Loucy (cell line): Measurements from ENCODE around the gene HOXD4.

Experiments used
- H2AFZ ChIP-seq: fragments of 200-600 bp; sonication (generic); 2 replicates; pipeline ENCODE4 v1.6.0; 2016; ENCODE audit warnings: antibody characterized with exemption, mild to moderate bottlenecking, low read length, moderate library complexity
- H3F3A ChIP-seq: fragments of 200-600 bp; 2 replicates; pipeline ENCODE4 v1.6.0; 2016; ENCODE audit warnings: antibody characterized with exemption, low read depth, mild to moderate bottlenecking
- H3K27me3 ChIP-seq: fragments of 200-600 bp; sonication (generic); 2 replicates; pipeline ENCODE4 v1.6.1; 2014; ENCODE audit warnings: low read length, mild to moderate bottlenecking; ENCODE audit not compliant: insufficient read depth, poor library complexity, severe bottlenecking
- H3K36me3 ChIP-seq: fragments of 200-600 bp; sonication (generic); 2 replicates; pipeline ENCODE4 v1.6.1; 2016; ENCODE audit warnings: low read length; ENCODE audit not compliant: insufficient read depth
- H3K4me1 ChIP-seq: fragments of 200-600 bp; sonication (generic); 2 replicates; pipeline ENCODE4 v1.5.1; 2014; ENCODE audit warnings: low read length, mild to moderate bottlenecking; ENCODE audit not compliant: insufficient read depth, poor library complexity, severe bottlenecking
- H3K4me2 ChIP-seq: fragments of 200-600 bp; sonication (generic); 2 replicates; pipeline ENCODE4 v1.6.0; 2014; ENCODE audit warnings: antibody characterized with exemption, low read length, low read depth, mild to moderate bottlenecking; ENCODE audit not compliant: poor library complexity, severe bottlenecking
- H3K4me3 ChIP-seq: fragments of 200-600 bp; sonication (generic); 2 replicates; pipeline ENCODE4 v1.5.1; 2014; ENCODE audit warnings: low read length, mild to moderate bottlenecking, mixed read lengths; ENCODE audit not compliant: poor library complexity, severe bottlenecking
- H3K79me2 ChIP-seq: fragments of 200-600 bp; sonication (generic); 2 replicates; pipeline ENCODE4 v1.6.1; 2014; ENCODE audit warnings: low read length; ENCODE audit not compliant: insufficient read depth
- H3K9ac ChIP-seq: fragments of 200-600 bp; sonication (generic); 2 replicates; pipeline ENCODE4 v1.6.0; 2014; ENCODE audit warnings: mild to moderate bottlenecking, low read depth, low read length, moderate library complexity; ENCODE audit not compliant: poor library complexity, severe bottlenecking
- H3K9me2 ChIP-seq: fragments of 200-600 bp; sonication (generic); replicated peaks from 2 replicates; pipeline ENCODE4 v1.6.1; 2016; ENCODE audit warnings: low read depth, low read length, mixed read lengths
- H3K9me3 ChIP-seq: fragments of 200-600 bp; sonication (generic); 2 replicates; pipeline ENCODE4 v1.6.1; 2014; ENCODE audit warnings: mild to moderate bottlenecking, antibody characterized with exemption, low read length, low read depth; ENCODE audit not compliant: insufficient read depth
- H4K20me1 ChIP-seq: fragments of 200-600 bp; sonication (generic); 2 replicates; pipeline ENCODE4 v1.6.0; 2014; ENCODE audit warnings: antibody characterized with exemption, low read length, mild to moderate bottlenecking; ENCODE audit not compliant: insufficient read depth, poor library complexity, severe bottlenecking
- CTCF ChIP-seq: fragments of 200-600 bp; sonication (generic); conservative IDR thresholded peaks from 2 replicates; pipeline ENCODE4 v1.5.1; 2014; ENCODE audit warnings: mild to moderate bottlenecking, antibody characterized with exemption, low read length
- EZH2phosphoT487 ChIP-seq: fragments of 200-600 bp; IDR thresholded peaks from 2 replicates; pipeline ENCODE4 v1.6.1; 2018; ENCODE audit warnings: antibody characterized with exemption, mild to moderate bottlenecking, moderate library complexity, borderline replicate concordance

Gene HOXD4

DNA sequence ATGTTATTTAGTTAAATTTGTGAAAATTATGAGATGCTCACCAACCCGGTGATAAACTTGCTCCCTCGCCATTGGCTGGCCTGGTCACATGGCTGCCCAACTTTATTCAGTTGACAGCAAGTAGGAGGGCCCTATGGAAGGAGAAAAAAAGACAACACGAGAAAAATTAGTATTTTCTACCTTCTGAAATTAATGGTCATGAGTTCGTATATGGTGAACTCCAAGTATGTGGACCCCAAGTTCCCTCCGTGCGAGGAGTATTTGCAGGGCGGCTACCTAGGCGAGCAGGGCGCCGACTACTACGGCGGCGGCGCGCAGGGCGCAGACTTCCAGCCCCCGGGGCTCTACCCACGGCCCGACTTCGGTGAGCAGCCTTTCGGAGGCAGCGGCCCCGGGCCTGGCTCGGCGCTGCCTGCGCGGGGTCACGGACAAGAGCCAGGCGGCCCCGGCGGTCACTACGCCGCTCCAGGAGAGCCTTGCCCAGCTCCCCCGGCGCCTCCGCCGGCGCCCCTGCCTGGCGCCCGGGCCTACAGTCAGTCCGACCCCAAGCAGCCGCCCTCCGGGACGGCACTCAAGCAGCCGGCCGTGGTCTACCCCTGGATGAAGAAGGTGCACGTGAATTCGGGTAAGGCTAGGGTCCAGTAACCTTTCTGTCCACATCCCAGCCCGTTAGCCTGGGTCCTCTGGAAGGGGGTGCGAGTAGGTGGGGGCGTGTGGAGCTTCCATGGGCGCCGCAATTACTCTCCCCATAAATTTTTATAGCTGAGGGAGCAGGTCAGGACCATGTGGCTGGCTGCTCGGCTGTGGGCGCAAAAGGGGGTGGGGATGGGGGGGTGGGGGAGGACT lies at the start of gene HOXD4:
Gene HOXD4 (plus strand): TSS at position 109 of the 846 bp plus-strand sequence. CDS start 84 bp downstream, at position 193.
- H3F3A ChIP-seq, result no peaks in the 10 kb centered on the region
- no peaks in the 10 kb centered on the region for H4K20me1 ChIP-seq
- no peaks in the 10 kb centered on the region for H3K79me2 ChIP-seq
- no peaks in the 10 kb centered on the region for H3K36me3 ChIP-seq
- no peak within 1 kb of the TSS for H2AFZ ChIP-seq
- H3K9ac ChIP-seq, result no peak within 1 kb of the TSS
- no peaks in the 10 kb centered on the region for H3K27me3 ChIP-seq
- H3K4me3 ChIP-seq, result no peak within 1 kb of the TSS
- no peak for TF ChIP-seq EZH2phosphoT487
- no peak for TF ChIP-seq CTCF
- no peaks in the 10 kb centered on the region for H3K9me3 ChIP-seq
- H3K4me2 ChIP-seq, result no peak within 1 kb of the TSS
- no peaks in the 10 kb centered on the region for H3K9me2 ChIP-seq
- H3K4me1 ChIP-seq, result no peaks in the 10 kb centered on the region

GRCh38 chr2:176101842-176102241 lies 49.5 kb upstream of the HOXD4 start:
- no peak overlapping the region for H3K4me2 ChIP-seq
- H4K20me1 ChIP-seq, result no peaks in the 10 kb centered on the region
- no peaks in the 10 kb centered on the region for H3K9me3 ChIP-seq
- no peak overlapping the region for H3K9ac ChIP-seq
- no peaks in the 10 kb centered on the region for H3K9me2 ChIP-seq
- H3K27me3 ChIP-seq, result no peaks in the 10 kb centered on the region
- no peak overlapping the region for H3K4me3 ChIP-seq
- no peak overlapping the region for H2AFZ ChIP-seq
- no peaks in the 10 kb centered on the region for H3F3A ChIP-seq
- peaks cover 6% of the 10 kb centered on the region for H3K4me1 ChIP-seq
- no peak for TF ChIP-seq CTCF
- TF ChIP-seq EZH2phosphoT487, result no peak
- H3K79me2 ChIP-seq, result no peaks in the 10 kb centered on the region
- H3K36me3 ChIP-seq, result no peaks in the 10 kb centered on the region

GRCh38 chr2:176102309-176102866 lies 49.0 kb upstream of the HOXD4 start:
- TF ChIP-seq EZH2phosphoT487 (no peak), CTCF (no peak)
- H3K4me1 ChIP-seq, result peaks cover 3% of the 10 kb centered on the region
- no peaks in the 10 kb centered on the region for H3K79me2 ChIP-seq
- H3K9me2 ChIP-seq, result no peaks in the 10 kb centered on the region
- H2AFZ ChIP-seq, result no peak overlapping the region
- H3K36me3 ChIP-seq, result no peaks in the 10 kb centered on the region
- H3K9ac ChIP-seq, result no peak overlapping the region
- H3K9me3 ChIP-seq, result no peaks in the 10 kb centered on the region
- no peak overlapping the region for H3K4me2 ChIP-seq
- H3K27me3 ChIP-seq, result no peaks in the 10 kb centered on the region
- H4K20me1 ChIP-seq, result no peaks in the 10 kb centered on the region
- H3F3A ChIP-seq, result no peaks in the 10 kb centered on the region
- no peak overlapping the region for H3K4me3 ChIP-seq
